A673 (cell line): ENCODE measurements around the gene KLK12. TPM values are rescaled to one million over a fixed set of nuclear protein-coding genes. Genes with fewer than 3 reads are reported as not detected.

Experiments used
- BruUV-seq: library from RNA; stranded (reverse); fragments of 400-500 nt; replicated peaks from 2 replicates; lab custom pipeline; 2021; lab: Mats Ljungman, UMichigan
- CTCF ChIA-PET: fragments of 300-600 bp; sonication (Branson Sonifier 250); formaldehyde crosslinking; loops from one replicate; lab custom pipeline; 2022; ENCODE audit warnings: antibody characterized with exemption; lab: Charles Lee
- POLR2A ChIA-PET: fragments of 300-600 bp; sonication (Branson Sonifier 250); formaldehyde crosslinking; loops from one replicate; lab custom pipeline; 2022; ENCODE audit warnings: antibody characterized with exemption; ENCODE audit not compliant: low non-redundant PET; lab: Charles Lee
- DNase-seq: peaks from one replicate; pipeline ENCODE4 v3.0.0-alpha.2; 2015; ENCODE audit warnings: low spot score
- H3K27ac ChIP-seq: fragments of 200-600 bp; sonication (generic); 2 replicates; pipeline ENCODE4 v1.5.1; 2016; ENCODE audit warnings: mixed run types, low read depth, mild to moderate bottlenecking, mixed read lengths, antibody characterized with exemption, low read length; ENCODE audit not compliant: poor library complexity, severe bottlenecking
- H3K27me3 ChIP-seq: fragments of 200-600 bp; sonication (generic); replicated peaks from 2 replicates; pipeline ENCODE4 v1.6.1; 2017; ENCODE audit warnings: mixed run types, low read depth, mild to moderate bottlenecking, mixed read lengths, antibody characterized with exemption, low read length; ENCODE audit not compliant: insufficient read depth, poor library complexity
- H3K36me3 ChIP-seq: fragments of 200-600 bp; sonication (generic); 2 replicates; pipeline ENCODE4 v1.6.1; 2016; ENCODE audit warnings: mixed run types, mild to moderate bottlenecking, mixed read lengths, antibody characterized with exemption, low read length; ENCODE audit not compliant: insufficient read depth, poor library complexity, severe bottlenecking
- H3K4me1 ChIP-seq: fragments of 200-600 bp; sonication (generic); 2 replicates; pipeline ENCODE4 v1.6.1; 2017; ENCODE audit warnings: mixed run types, mild to moderate bottlenecking, mixed read lengths, antibody characterized with exemption, low read length; ENCODE audit not compliant: insufficient read depth, poor library complexity, severe bottlenecking
- H3K4me3 ChIP-seq: fragments of 200-600 bp; sonication (generic); 2 replicates; pipeline ENCODE4 v1.5.1; 2016; ENCODE audit warnings: low read depth, mixed run types, mild to moderate bottlenecking, mixed read lengths, low read length; ENCODE audit not compliant: poor library complexity, severe bottlenecking
- H3K9me3 ChIP-seq: fragments of 200-600 bp; sonication (generic); 2 replicates; pipeline ENCODE4 v1.6.1; 2016; ENCODE audit warnings: mixed run types, low read depth, mild to moderate bottlenecking, mixed read lengths, antibody characterized with exemption, low read length; ENCODE audit not compliant: poor library complexity, severe bottlenecking
- CTCF ChIP-seq: fragments of 300-800, 200-600 bp; sonication (generic); conservative IDR thresholded peaks from 2 replicates; pipeline ENCODE4 v1.5.1; 2017; ENCODE audit warnings: low read depth, mild to moderate bottlenecking, antibody characterized with exemption, low read length, moderate library complexity, mixed read lengths
- EZH2 ChIP-seq: fragments of 200-600 bp; sonication (generic); IDR thresholded peaks from 2 replicates; pipeline ENCODE4 v1.6.1; 2017; ENCODE audit warnings: borderline replicate concordance, low read depth, mild to moderate bottlenecking, mixed read lengths, antibody characterized with exemption, low read length; ENCODE audit not compliant: poor library complexity, severe bottlenecking
- intact Hi-C: fragments of 100-400 bp; cut with micrococcal nuclease; formaldehyde crosslinking; loops from one replicate; pipeline ENCODE4 v1.10.0; 2022; ENCODE audit not compliant: unreplicated experiment
- total RNA-seq: library from RNA; stranded (reverse); gene quantifications from 2 replicates; pipeline ENCODE4 v1.2.3, GENCODE V29; 2021

The KLK12 gene
- total RNA-seq, 1 experiment from 2014 or later = not detected

- H3K27ac ChIP-seq = no peak within 1 kb of the TSS
- H3K27me3 ChIP-seq = peaks cover 40% of the 10 kb centered on the region
- no peak for TF ChIP-seq EZH2
- no peak for TF ChIP-seq CTCF
- POLR2A ChIA-PET = no interaction called here
- H3K9me3 ChIP-seq = no peaks in the 10 kb centered on the region
- CTCF ChIA-PET = no interaction called here
- intact Hi-C loops = no loop called here
- no peaks in the 10 kb centered on the region for H3K4me1 ChIP-seq
- no TSS peak for BruUV-seq
- H3K36me3 ChIP-seq = no peaks in the 10 kb centered on the region
- H3K4me3 ChIP-seq = no peak within 1 kb of the TSS
- no peak for DNase-seq
Observed at GRCh38 chr19:51064534-51065220, 29.9 kb upstream of the KLK12 start, which contains the start of gene KLK13. KLK13 (minus strand) TSS chr19:51065092; CDS start chr19:51065067, 25 bp downstream.

GRCh38 chr19:51063664-51064063 is 28.9 kb upstream of the KLK12 start:
- no peaks in the 10 kb centered on the region for H3K4me1 ChIP-seq
- H3K27ac ChIP-seq = no peak overlapping the region
- H3K9me3 ChIP-seq = no peaks in the 10 kb centered on the region
- no TSS peak for BruUV-seq
- ChIA-PET POLR2A (no interaction called here), CTCF (no interaction called here)
- H3K4me3 ChIP-seq = no peak overlapping the region
- intact Hi-C loops = no loop called here
- peaks cover 35% of the 10 kb centered on the region for H3K27me3 ChIP-seq
- TF ChIP-seq CTCF (no peak), EZH2 (no peak)
- H3K36me3 ChIP-seq = no peaks in the 10 kb centered on the region
- DNase-seq = no peak

GRCh38 chr19:51060973-51061372 is 26.2 kb upstream of the KLK12 start:
- TF ChIP-seq CTCF (no peak), EZH2 (no peak)
- no TSS peak for BruUV-seq
- Histone ChIP-seq H3K36me3 (no peaks in the 10 kb centered on the region), H3K27ac (no peak overlapping the region), H3K4me1 (no peaks in the 10 kb centered on the region), H3K9me3 (no peaks in the 10 kb centered on the region), H3K27me3 (peaks cover 32% of the 10 kb centered on the region), H3K4me3 (no peak overlapping the region)
- no peak for DNase-seq
- CTCF ChIA-PET = no interaction called here
- POLR2A ChIA-PET = no interaction called here
- intact Hi-C loops = no loop called here
